BLaER1 treated with 17β-estradiol and CSF1 and Interleukin-3, amounts not matched to agents 10 nM and 100 nM (cell line): Measurements from ENCODE around the gene MAPK8IP1.

ENCODE experiments used
- H3K27ac ChIP-seq, 11 experiments: shearing (Covaris generic); formaldehyde crosslinking; 2 replicates each; pipeline ENCODE4 v1.8.1; 2022
- H3K27me3 ChIP-seq, 11 experiments: shearing (Covaris generic); formaldehyde crosslinking; 2 replicates each; pipeline ENCODE4 v1.8.1; 2022
- H3K36me3 ChIP-seq, 11 experiments: shearing (Covaris generic); formaldehyde crosslinking; 2 replicates each; pipeline ENCODE4 v1.8.1; 2022
- H3K4me1 ChIP-seq, 10 experiments: shearing (Covaris generic); formaldehyde crosslinking; 2 replicates each; pipeline ENCODE4 v1.8.1; 2022
- H3K4me2 ChIP-seq, 11 experiments: shearing (Covaris generic); formaldehyde crosslinking; 2 replicates each; pipeline ENCODE4 v1.8.1; 2022
- H3K4me3 ChIP-seq, 10 experiments: shearing (Covaris generic); formaldehyde crosslinking; 2 replicates each; pipeline ENCODE4 v1.8.1; 2022
- H3K9ac ChIP-seq, 11 experiments: shearing (Covaris generic); formaldehyde crosslinking; 2 replicates each; pipeline ENCODE4 v1.8.1; 2022
- H3K9me3 ChIP-seq, 11 experiments: shearing (Covaris generic); formaldehyde crosslinking; replicated peaks in 1 of 11; 2 replicates each; pipeline ENCODE4 v1.8.1; 2022
- H4K20me1 ChIP-seq, 11 experiments: shearing (Covaris generic); formaldehyde crosslinking; 2 replicates each; pipeline ENCODE4 v1.8.1; 2022
- Cebpa-rat ChIP-seq, 11 experiments: shearing (Covaris generic); IDR thresholded peaks; 2 replicates each; pipeline ENCODE4 v1.8.1; 2022

MAPK8IP1 gene

GRCh38 chr11:45847911-45848316, 37.5 kb upstream of the MAPK8IP1 start:
- Histone ChIP-seq H3K36me3 (peaks cover 0 to 9% (median 0%) of the 10 kb centered on the region in 11 experiments; a peak in 1 of 22 replicates), H3K9me3 (no peaks in the 10 kb centered on the region), H3K4me3 (peak overlapping the region; percentile 75 to 95 (median 88)), H3K27ac (peak overlapping the region; percentile 70 to 94 (median 84)), H3K9ac (peak overlapping the region; percentile 81 to 95 (median 90)), H3K4me2 (peak overlapping the region; percentile 76 to 96 (median 86)), H4K20me1 (peaks cover 46 to 55% (median 52%) of the 10 kb centered on the region in 11 experiments; a peak in 21 of 22 replicates), H3K27me3 (no peaks in the 10 kb centered on the region), H3K4me1 (peaks cover 28 to 49% (median 35%) of the 10 kb centered on the region in 10 experiments)
- no peak for TF ChIP-seq Cebpa-rat (IDR thresholded peaks at IDR 0.05)

- H3K27ac ChIP-seq, result no peak overlapping the region; a peak in 1 of 22 replicates
- TF ChIP-seq Cebpa-rat (IDR thresholded peaks at IDR 0.05), result no peak
- H3K9ac ChIP-seq, result peak overlapping the region in 10 of 11 experiments; percentile 81 to 95 (median 90); a peak in 19 of 22 replicates
- H4K20me1 ChIP-seq, result peaks cover 53 to 62% (median 60%) of the 10 kb centered on the region in 11 experiments; a peak in 21 of 22 replicates
- H3K4me2 ChIP-seq, result peak overlapping the region; percentile 76 to 96 (median 86)
- no peaks in the 10 kb centered on the region for H3K9me3 ChIP-seq
- H3K36me3 ChIP-seq, result peaks cover 0 to 15% (median 0%) of the 10 kb centered on the region in 11 experiments; a peak in 6 of 22 replicates
- H3K4me3 ChIP-seq, result peak overlapping the region; percentile 75 to 95 (median 88); a peak in 17 of 20 replicates
- H3K27me3 ChIP-seq, result no peaks in the 10 kb centered on the region
- H3K4me1 ChIP-seq, result peaks cover 27 to 45% (median 33%) of the 10 kb centered on the region in 10 experiments
Measured at GRCh38 chr11:45848654-45849081, 36.8 kb upstream of the MAPK8IP1 start.

GRCh38 chr11:45850446-45850845, 35.0 kb upstream of the MAPK8IP1 start:
- H3K27me3 ChIP-seq, result no peaks in the 10 kb centered on the region
- no peak overlapping the region; a peak in 1 of 22 replicates for H3K9ac ChIP-seq
- peaks cover 30 to 51% (median 39%) of the 10 kb centered on the region in 10 experiments for H3K4me1 ChIP-seq
- no peak for TF ChIP-seq Cebpa-rat (IDR thresholded peaks at IDR 0.05)
- H3K27ac ChIP-seq, result no peak overlapping the region
- peaks cover 70 to 80% (median 78%) of the 10 kb centered on the region in 11 experiments; a peak in 21 of 22 replicates for H4K20me1 ChIP-seq
- no peak overlapping the region for H3K4me3 ChIP-seq
- no peak overlapping the region for H3K4me2 ChIP-seq
- H3K36me3 ChIP-seq, result peaks cover 0 to 21% (median 8%) of the 10 kb centered on the region in 11 experiments; a peak in 15 of 22 replicates
- no peaks in the 10 kb centered on the region for H3K9me3 ChIP-seq

- no peak for TF ChIP-seq Cebpa-rat (IDR thresholded peaks at IDR 0.05)
- Histone ChIP-seq H3K27me3 (no peaks in the 10 kb centered on the region), H3K4me1 (peaks cover 27 to 49% (median 39%) of the 10 kb centered on the region in 10 experiments), H3K9me3 (no peaks in the 10 kb centered on the region), H3K9ac (no peak overlapping the region), H3K36me3 (peaks cover 7 to 29% (median 15%) of the 10 kb centered on the region in 11 experiments), H4K20me1 (peaks cover 70 to 88% (median 85%) of the 10 kb centered on the region in 11 experiments; a peak in 21 of 22 replicates), H3K27ac (no peak overlapping the region), H3K4me2 (no peak overlapping the region), H3K4me3 (no peak overlapping the region)
Measured at GRCh38 chr11:45851228-45851627, 34.2 kb upstream of the MAPK8IP1 start.

GRCh38 chr11:45852018-45852711, 33.3 kb upstream of the MAPK8IP1 start:
- peaks cover 14 to 39% (median 25%) of the 10 kb centered on the region in 11 experiments for H3K36me3 ChIP-seq
- H3K4me2 ChIP-seq, result 0 out of 22 replicates have a peak overlapping the region, but pooled peaks of 1 of the 11 experiments have one; percentile 4
- H3K9ac ChIP-seq, result no peak overlapping the region

GRCh38 chr11:45852712-45853101, 32.7 kb upstream of the MAPK8IP1 start:
- 0 out of 22 replicates have a peak overlapping the region, but pooled peaks of 1 of the 11 experiments have one; percentile 4 for H3K4me2 ChIP-seq
- no peak overlapping the region for H3K4me3 ChIP-seq
- no peak overlapping the region for H3K27ac ChIP-seq
- H3K9me3 ChIP-seq, result no peaks in the 10 kb centered on the region
- peaks cover 14 to 44% (median 30%) of the 10 kb centered on the region in 11 experiments for H3K36me3 ChIP-seq
- H3K4me1 ChIP-seq, result peaks cover 26 to 47% (median 34%) of the 10 kb centered on the region in 10 experiments
- no peaks in the 10 kb centered on the region for H3K27me3 ChIP-seq
- H4K20me1 ChIP-seq, result peaks cover 73 to 100% (median 91%) of the 10 kb centered on the region in 11 experiments; a peak in 21 of 22 replicates
- no peak for TF ChIP-seq Cebpa-rat (IDR thresholded peaks at IDR 0.05)
- H3K9ac ChIP-seq, result no peak overlapping the region

More at GRCh38 chr11:45852018-45852711, 33.3 kb upstream of the MAPK8IP1 start:
- Histone ChIP-seq H3K4me3 (no peak overlapping the region), H4K20me1 (peaks cover 70 to 97% (median 88%) of the 10 kb centered on the region in 11 experiments; a peak in 21 of 22 replicates), H3K4me1 (peaks cover 21 to 42% (median 34%) of the 10 kb centered on the region in 10 experiments), H3K27ac (no peak overlapping the region), H3K9me3 (no peaks in the 10 kb centered on the region), H3K27me3 (no peaks in the 10 kb centered on the region)
- TF ChIP-seq Cebpa-rat (IDR thresholded peaks at IDR 0.05), result no peak

- H4K20me1 ChIP-seq, result peaks cover 74 to 100% (median 90%) of the 10 kb centered on the region in 11 experiments; a peak in 21 of 22 replicates
- H3K4me3 ChIP-seq, result no peak overlapping the region
- TF ChIP-seq Cebpa-rat (IDR thresholded peaks at IDR 0.05), result no peak
- peaks cover 21 to 50% (median 31%) of the 10 kb centered on the region in 10 experiments for H3K4me1 ChIP-seq
- H3K36me3 ChIP-seq, result peaks cover 15 to 53% (median 39%) of the 10 kb centered on the region in 11 experiments
- H3K4me2 ChIP-seq, result no peak overlapping the region
- no peaks in the 10 kb centered on the region for H3K9me3 ChIP-seq
- no peak overlapping the region for H3K9ac ChIP-seq
- no peaks in the 10 kb centered on the region for H3K27me3 ChIP-seq
- H3K27ac ChIP-seq, result no peak overlapping the region
Measured at GRCh38 chr11:45853332-45854219, 31.9 kb upstream of the MAPK8IP1 start.

GRCh38 chr11:45855308-45855707, 30.1 kb upstream of the MAPK8IP1 start:
- Histone ChIP-seq H4K20me1 (peaks cover 60 to 98% (median 80%) of the 10 kb centered on the region in 11 experiments; a peak in 21 of 22 replicates), H3K27ac (no peak overlapping the region), H3K36me3 (peaks cover 31 to 65% (median 56%) of the 10 kb centered on the region in 11 experiments), H3K4me2 (no peak overlapping the region), H3K4me3 (no peak overlapping the region), H3K9ac (0 out of 22 replicates have a peak overlapping the region, but pooled peaks of 1 of the 11 experiments have one; percentile 12), H3K9me3 (no peaks in the 10 kb centered on the region), H3K4me1 (peaks cover 16 to 42% (median 23%) of the 10 kb centered on the region in 10 experiments; a peak in 18 of 20 replicates), H3K27me3 (no peaks in the 10 kb centered on the region)
- TF ChIP-seq Cebpa-rat (IDR thresholded peaks at IDR 0.05), result no peak
